Endothelial cell (in vitro differentiated cells): ENCODE data around the gene STRIP1. TPM values are rescaled to one million over a fixed set of nuclear protein-coding genes. Genes with fewer than 3 reads are reported as not detected.

ENCODE experiments used
- DNase-seq: peaks from one replicate; pipeline ENCODE4 v3.0.0; 2021; ENCODE audit warnings: low spot score
- H3K27ac Mint-ChIP-seq: one replicate; pipeline ENCODE4 v1.8.0; 2021; ENCODE audit warnings: mixed read lengths, inconsistent platforms; ENCODE audit not compliant: unreplicated experiment
- H3K27me3 Mint-ChIP-seq: one replicate; pipeline ENCODE4 v1.8.0; 2021; ENCODE audit warnings: mild to moderate bottlenecking, moderate library complexity, mixed read lengths, inconsistent platforms; ENCODE audit not compliant: unreplicated experiment
- H3K36me3 Mint-ChIP-seq: one replicate; pipeline ENCODE4 v1.8.0; 2021; ENCODE audit warnings: mild to moderate bottlenecking, low read depth, mixed read lengths, inconsistent platforms; ENCODE audit not compliant: unreplicated experiment
- H3K4me1 Mint-ChIP-seq: one replicate; pipeline ENCODE4 v1.8.0; 2021; ENCODE audit warnings: mild to moderate bottlenecking, mixed read lengths, inconsistent platforms; ENCODE audit not compliant: unreplicated experiment
- H3K4me3 Mint-ChIP-seq: one replicate; pipeline ENCODE4 v1.8.0; 2021; ENCODE audit warnings: mild to moderate bottlenecking, mixed read lengths, inconsistent platforms; ENCODE audit not compliant: unreplicated experiment
- H3K9me3 Mint-ChIP-seq: one replicate; pipeline ENCODE4 v1.8.0; 2021; ENCODE audit warnings: mixed read lengths, inconsistent platforms; ENCODE audit not compliant: unreplicated experiment
- total RNA-seq: library from RNA; stranded (reverse); fragmentation: NEBNext Ultra II Directional; extraction: Animal tissue kit (Norgen Biotek cat#: 25700); gene quantifications from one replicate; pipeline ENCODE4 v1.2.1, GENCODE V29; 2021; ENCODE audit not compliant: unreplicated experiment
- TF ChIP-seq, protein P1 (sequence below): fragments of 200-600 bp; sonication (generic); IDR thresholded peaks from one replicate; pipeline ENCODE4 v1.5.0; 2021; ENCODE audit warnings: antibody characterized with exemption; ENCODE audit not compliant: unreplicated experiment

The STRIP1 gene
- total RNA-seq, 1 donor from 2014 or later = 65.0 TPM

GRCh38 chr1:109995536-109995935 is 38.9 kb upstream of the STRIP1 start:
- Mint-ChIP-seq H3K4me3 (no peak overlapping the region), H3K4me1 (no peaks in the 10 kb centered on the region), H3K36me3 (peaks cover 5% of the 10 kb centered on the region), H3K27me3 (no peaks in the 10 kb centered on the region), H3K9me3 (no peaks in the 10 kb centered on the region), H3K27ac (no peak overlapping the region)
- TF ChIP-seq, protein P1, sequence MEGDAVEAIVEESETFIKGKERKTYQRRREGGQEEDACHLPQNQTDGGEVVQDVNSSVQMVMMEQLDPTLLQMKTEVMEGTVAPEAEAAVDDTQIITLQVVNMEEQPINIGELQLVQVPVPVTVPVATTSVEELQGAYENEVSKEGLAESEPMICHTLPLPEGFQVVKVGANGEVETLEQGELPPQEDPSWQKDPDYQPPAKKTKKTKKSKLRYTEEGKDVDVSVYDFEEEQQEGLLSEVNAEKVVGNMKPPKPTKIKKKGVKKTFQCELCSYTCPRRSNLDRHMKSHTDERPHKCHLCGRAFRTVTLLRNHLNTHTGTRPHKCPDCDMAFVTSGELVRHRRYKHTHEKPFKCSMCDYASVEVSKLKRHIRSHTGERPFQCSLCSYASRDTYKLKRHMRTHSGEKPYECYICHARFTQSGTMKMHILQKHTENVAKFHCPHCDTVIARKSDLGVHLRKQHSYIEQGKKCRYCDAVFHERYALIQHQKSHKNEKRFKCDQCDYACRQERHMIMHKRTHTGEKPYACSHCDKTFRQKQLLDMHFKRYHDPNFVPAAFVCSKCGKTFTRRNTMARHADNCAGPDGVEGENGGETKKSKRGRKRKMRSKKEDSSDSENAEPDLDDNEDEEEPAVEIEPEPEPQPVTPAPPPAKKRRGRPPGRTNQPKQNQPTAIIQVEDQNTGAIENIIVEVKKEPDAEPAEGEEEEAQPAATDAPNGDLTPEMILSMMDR = no peak
- DNase-seq = no peak

- no peaks in the 10 kb centered on the region for H3K27me3 Mint-ChIP-seq
- H3K36me3 Mint-ChIP-seq = peaks cover 5% of the 10 kb centered on the region
- DNase-seq = no peak
- no peaks in the 10 kb centered on the region for H3K4me1 Mint-ChIP-seq
- H3K4me3 Mint-ChIP-seq = no peak overlapping the region
- H3K9me3 Mint-ChIP-seq = no peaks in the 10 kb centered on the region
- TF ChIP-seq, protein P1 = no peak
- H3K27ac Mint-ChIP-seq = no peak overlapping the region
Observed at GRCh38 chr1:109996476-109996875, 37.9 kb upstream of the STRIP1 start.

DNA sequence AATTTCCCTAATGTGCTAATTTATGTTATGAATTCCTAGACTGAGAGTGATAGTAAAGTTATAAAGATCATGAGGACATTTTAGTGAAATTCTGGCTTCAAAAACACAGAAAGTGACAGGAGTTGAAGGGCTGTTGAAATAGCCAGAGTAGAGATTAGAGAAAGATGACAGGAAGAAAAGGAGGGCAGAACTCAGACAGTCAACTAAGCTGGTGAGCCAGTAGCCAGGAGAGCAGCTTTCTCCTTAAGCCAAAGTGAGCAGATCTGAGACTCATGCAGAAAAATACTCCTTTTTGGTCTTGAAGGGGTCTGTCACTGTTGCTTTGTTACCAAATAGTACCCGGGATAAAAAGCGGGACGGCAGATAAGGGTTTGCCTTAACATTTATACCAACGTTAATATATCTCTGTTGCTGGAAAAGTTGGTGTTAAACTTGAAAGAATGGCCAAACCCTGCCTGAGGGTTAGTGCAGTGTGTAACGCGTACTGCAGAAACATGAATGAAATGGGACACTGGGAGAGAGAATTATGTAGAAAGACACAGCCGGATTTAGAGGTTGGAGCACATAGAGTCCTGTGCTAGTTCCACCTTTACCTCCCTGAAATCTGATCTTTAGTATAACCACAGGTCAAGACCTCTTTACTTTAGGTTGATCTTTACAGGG is 37.1 kb upstream of the STRIP1 start:
- H3K36me3 Mint-ChIP-seq = peaks cover 5% of the 10 kb centered on the region
- H3K4me1 Mint-ChIP-seq = no peaks in the 10 kb centered on the region
- H3K27me3 Mint-ChIP-seq = no peaks in the 10 kb centered on the region
- peak overlapping the region; percentile 28 for H3K27ac Mint-ChIP-seq
- no peak overlapping the region for H3K4me3 Mint-ChIP-seq
- DNase-seq = no peak
- no peaks in the 10 kb centered on the region for H3K9me3 Mint-ChIP-seq
- TF ChIP-seq, protein P1 = no peak

DNA sequence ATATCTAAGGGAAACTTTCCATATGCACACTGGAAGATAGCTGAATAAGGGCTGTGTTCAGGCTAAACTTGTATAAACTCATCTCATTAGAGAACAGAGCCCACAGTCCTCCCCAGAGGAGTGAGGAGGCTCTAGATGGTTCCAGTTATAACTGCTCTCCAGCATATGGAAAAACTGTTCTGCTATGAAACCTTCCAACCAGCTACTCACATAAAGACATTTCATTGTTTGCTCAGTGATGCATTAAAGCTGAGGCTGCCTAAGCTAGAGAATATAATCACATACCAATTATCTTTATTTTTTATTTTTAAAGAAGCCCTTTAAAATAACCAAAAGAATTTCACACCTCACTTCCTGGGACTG is 36.6 kb upstream of the STRIP1 start:
- TF ChIP-seq, protein P1 = no peak
- Mint-ChIP-seq H3K36me3 (peaks cover 5% of the 10 kb centered on the region), H3K27ac (no peak overlapping the region), H3K9me3 (no peaks in the 10 kb centered on the region), H3K4me3 (no peak overlapping the region), H3K27me3 (no peaks in the 10 kb centered on the region), H3K4me1 (peaks cover 2% of the 10 kb centered on the region)
- no peak for DNase-seq

DNA sequence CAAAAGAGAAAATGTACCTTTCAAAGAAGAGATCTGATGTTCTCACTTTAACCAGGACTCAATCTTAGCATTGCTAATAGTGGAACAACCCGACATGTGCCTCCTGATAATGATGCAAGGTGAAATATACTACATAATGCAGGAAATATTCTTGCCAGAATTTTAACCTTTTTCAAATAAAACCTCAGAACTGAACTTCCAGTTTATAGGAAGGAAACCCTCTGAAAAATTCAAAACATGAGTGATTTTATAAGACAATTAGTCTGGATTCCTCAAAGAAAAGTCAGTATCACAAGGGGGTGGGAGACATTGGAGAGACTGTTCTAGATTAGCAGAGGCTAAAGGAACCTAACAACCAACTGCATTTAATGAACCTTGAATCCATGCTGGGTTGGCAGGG is 31.7 kb upstream of the STRIP1 start:
- Mint-ChIP-seq H3K4me1 (peaks cover 20% of the 10 kb centered on the region), H3K4me3 (no peak overlapping the region), H3K27me3 (peaks cover 3% of the 10 kb centered on the region), H3K27ac (peak overlapping the region; percentile 2), H3K9me3 (no peaks in the 10 kb centered on the region), H3K36me3 (no peaks in the 10 kb centered on the region)
- TF ChIP-seq, protein P1 = no peak
- no peak for DNase-seq
